Stimulated activated naive CD8-positive, alpha-beta T cell treated with anti-CD3 and anti-CD28 coated beads, Interleukin-15, amount 100 ng/mL, for 72 hours (primary cell): ENCODE results near the gene TLE5.
"Not testable (repeated sequence)": the region's sequence is repeated elsewhere in the genome, so short reads cannot be mapped to it uniquely, and the experiment has no call there.

ENCODE experiments used
- ATAC-seq: fragments of 150-1000 bp; cut with Tn5 transposase; 2 replicates; pipeline ENCODE4 v1.10.0; 2021; ENCODE audit warnings: mild to moderate bottlenecking, moderate library complexity
- DNase-seq, 2 donors: peaks; one replicate each; pipeline ENCODE4 v3.0.0; 2021 to 2022
- H3K27ac Mint-ChIP-seq, 2 donors: one replicate each; pipeline ENCODE4 v1.8.0; 2022; ENCODE audit warnings: mild to moderate bottlenecking in 2 of 2, mixed read lengths in 2 of 2, moderate library complexity in 2 of 2
- H3K27me3 Mint-ChIP-seq: one replicate; pipeline ENCODE4 v1.8.0; 2022; ENCODE audit warnings: mixed read lengths
- H3K4me1 Mint-ChIP-seq: one replicate; pipeline ENCODE4 v1.8.0; 2022; ENCODE audit warnings: mild to moderate bottlenecking, mixed read lengths
- H3K4me3 Mint-ChIP-seq, 2 donors: one replicate each; pipeline ENCODE4 v1.8.0; 2022; ENCODE audit warnings: mild to moderate bottlenecking in 2 of 2, mixed read lengths in 2 of 2, moderate library complexity in 1 of 2
- H3K9me3 Mint-ChIP-seq, 2 donors: one replicate each; pipeline ENCODE4 v1.8.0; 2022; ENCODE audit warnings: mixed read lengths in 2 of 2

Gene TLE5

GRCh38 chr19:3099347-3100145 lies 37.3 kb upstream of the TLE5 start:
- ATAC-seq = no peak
- DNase-seq = no peak
- Mint-ChIP-seq H3K4me3 (no peak overlapping the region), H3K27ac (peak overlapping the region in 1 of 2 donors; percentile 96), H3K27me3 (peaks cover 32% of the 10 kb centered on the region), H3K9me3 (no peaks in the 10 kb centered on the region), H3K4me1 (peaks cover 65% of the 10 kb centered on the region)

- H3K4me3 Mint-ChIP-seq = peak overlapping the region in 1 of 2 donors; percentile 21
- no peaks in the 10 kb centered on the region for H3K9me3 Mint-ChIP-seq
- H3K27me3 Mint-ChIP-seq = peaks cover 32% of the 10 kb centered on the region
- ATAC-seq (no peak), DNase-seq (no peak)
- H3K27ac Mint-ChIP-seq = peak overlapping the region in 1 of 2 donors; percentile 96
- H3K4me1 Mint-ChIP-seq = peaks cover 57% of the 10 kb centered on the region
Measured at GRCh38 chr19:3098515-3099346, 36.4 kb upstream of the TLE5 start.

GRCh38 chr19:3098141-3098514 lies 35.8 kb upstream of the TLE5 start:
- Mint-ChIP-seq H3K4me3 (no peak overlapping the region), H3K27ac (no peak overlapping the region), H3K9me3 (no peaks in the 10 kb centered on the region), H3K4me1 (peaks cover 54% of the 10 kb centered on the region), H3K27me3 (peaks cover 32% of the 10 kb centered on the region)
- no peak for DNase-seq
- no peak for ATAC-seq

- Mint-ChIP-seq H3K9me3 (no peaks in the 10 kb centered on the region), H3K4me3 (no peak overlapping the region), H3K4me1 (peaks cover 51% of the 10 kb centered on the region), H3K27me3 (peaks cover 32% of the 10 kb centered on the region), H3K27ac (no peak overlapping the region)
- ATAC-seq = no peak
- DNase-seq = no peak
Measured at GRCh38 chr19:3097442-3097871, 35.2 kb upstream of the TLE5 start.

- Mint-ChIP-seq H3K4me3 (no peak overlapping the region), H3K4me1 (peaks cover 47% of the 10 kb centered on the region)
Measured at GRCh38 chr19:3096902-3097326, 34.6 kb upstream of the TLE5 start.

GRCh38 chr19:3096267-3096901 lies 34.1 kb upstream of the TLE5 start:
- H3K9me3 Mint-ChIP-seq = no peaks in the 10 kb centered on the region
- no peak overlapping the region for H3K27ac Mint-ChIP-seq
- H3K27me3 Mint-ChIP-seq = peaks cover 31% of the 10 kb centered on the region
- peak overlapping the region; percentile 82 to 87 for H3K4me3 Mint-ChIP-seq
- ATAC-seq = no peak
- no peak for DNase-seq
- peaks cover 47% of the 10 kb centered on the region for H3K4me1 Mint-ChIP-seq

More at GRCh38 chr19:3096902-3097326, 34.6 kb upstream of the TLE5 start:
- ATAC-seq (no peak), DNase-seq (no peak)
- no peaks in the 10 kb centered on the region for H3K9me3 Mint-ChIP-seq
- peaks cover 32% of the 10 kb centered on the region for H3K27me3 Mint-ChIP-seq
- no peak overlapping the region for H3K27ac Mint-ChIP-seq

- H3K4me1 Mint-ChIP-seq = peaks cover 47% of the 10 kb centered on the region
- DNase-seq (peak in 1 of 2 donors; percentile 32), ATAC-seq (peak; percentile 10)
- no peaks in the 10 kb centered on the region for H3K9me3 Mint-ChIP-seq
- peak overlapping the region; percentile 82 to 87 for H3K4me3 Mint-ChIP-seq
- peaks cover 23% of the 10 kb centered on the region for H3K27me3 Mint-ChIP-seq
- H3K27ac Mint-ChIP-seq = peak overlapping the region in 1 of 2 donors; percentile 63
Measured at GRCh38 chr19:3095441-3096191, 33.3 kb upstream of the TLE5 start.

- H3K4me3 Mint-ChIP-seq = peak overlapping the region; percentile 82 to 87
- peaks cover 23% of the 10 kb centered on the region for H3K27me3 Mint-ChIP-seq
- DNase-seq (peak; percentile 43 to 51), ATAC-seq (peak; percentile 69)
- no peaks in the 10 kb centered on the region for H3K9me3 Mint-ChIP-seq
- peaks cover 44% of the 10 kb centered on the region for H3K4me1 Mint-ChIP-seq
- H3K27ac Mint-ChIP-seq = peak overlapping the region in 1 of 2 donors; percentile 48
Measured at GRCh38 chr19:3094601-3095440, 32.5 kb upstream of the TLE5 start.

- not testable (repeated sequence) for H3K27me3 Mint-ChIP-seq, H3K27ac Mint-ChIP-seq, DNase-seq, H3K4me1 Mint-ChIP-seq, H3K4me3 Mint-ChIP-seq, H3K9me3 Mint-ChIP-seq, ATAC-seq
Measured at GRCh38 chr19:3089299-3089855, 27.1 kb upstream of the TLE5 start.

GRCh38 chr19:3087769-3088168 lies 25.5 kb upstream of the TLE5 start:
- Mint-ChIP-seq H3K4me3 (no peak overlapping the region), H3K27me3 (no peaks in the 10 kb centered on the region)
- no peak for DNase-seq

GRCh38 chr19:3084943-3085342 lies 22.6 kb upstream of the TLE5 start:
- Mint-ChIP-seq H3K9me3 (no peaks in the 10 kb centered on the region), H3K4me1 (no peaks in the 10 kb centered on the region), H3K27me3 (no peaks in the 10 kb centered on the region), H3K27ac (no peak overlapping the region), H3K4me3 (no peak overlapping the region)
- DNase-seq (no peak), ATAC-seq (no peak)

More at GRCh38 chr19:3087769-3088168, 25.5 kb upstream of the TLE5 start:
- H3K9me3 Mint-ChIP-seq = no peaks in the 10 kb centered on the region
- H3K4me1 Mint-ChIP-seq = no peaks in the 10 kb centered on the region
- no peak for ATAC-seq
- H3K27ac Mint-ChIP-seq = peak overlapping the region in 1 of 2 donors; percentile 85

GRCh38 chr19:3083964-3084363 lies 21.7 kb upstream of the TLE5 start:
- H3K4me3 Mint-ChIP-seq = no peak overlapping the region

GRCh38 chr19:3082331-3082730 lies 20.0 kb upstream of the TLE5 start:
- no peaks in the 10 kb centered on the region for H3K4me1 Mint-ChIP-seq
- H3K27me3 Mint-ChIP-seq = no peaks in the 10 kb centered on the region
- DNase-seq = no peak
- H3K4me3 Mint-ChIP-seq = no peak overlapping the region
- no peaks in the 10 kb centered on the region for H3K9me3 Mint-ChIP-seq
- H3K27ac Mint-ChIP-seq = no peak overlapping the region
- ATAC-seq = no peak

More at GRCh38 chr19:3083964-3084363, 21.7 kb upstream of the TLE5 start:
- no peak for DNase-seq
- Mint-ChIP-seq H3K9me3 (no peaks in the 10 kb centered on the region), H3K27ac (no peak overlapping the region), H3K27me3 (no peaks in the 10 kb centered on the region), H3K4me1 (no peaks in the 10 kb centered on the region)
- ATAC-seq = no peak

GRCh38 chr19:3080286-3080685 lies 18.0 kb upstream of the TLE5 start:
- no peak overlapping the region for H3K27ac Mint-ChIP-seq

More at GRCh38 chr19:3080286-3080685, 18.0 kb upstream of the TLE5 start:
- Mint-ChIP-seq H3K9me3 (no peaks in the 10 kb centered on the region), H3K4me1 (peaks cover 10% of the 10 kb centered on the region), H3K4me3 (no peak overlapping the region), H3K27me3 (no peaks in the 10 kb centered on the region)
- ATAC-seq (no peak), DNase-seq (no peak)
